ENCODE results near the gene CPED1. TPM values are rescaled to one million over a fixed set of nuclear protein-coding genes. Genes with fewer than 3 reads are reported as not detected.

Gene CPED1
- total RNA-seq, 1 donor from 2014 or later = 33.8 TPM

GRCh38 chr7:121341933-121342332, 353.4 kb downstream of the CPED1 start:
- no peaks in the 10 kb centered on the region for H3K9me3 ChIP-seq (replicated peaks)
- intact Hi-C loops (cut with micrococcal nuclease) = no loop called here

GRCh38 chr7:121342631-121343030, 354.1 kb downstream of the CPED1 start:
- H3K36me3 ChIP-seq = no peaks in the 10 kb centered on the region
- DNase-seq = no peak
- intact Hi-C loops (cut with micrococcal nuclease) = no loop called here
- no peaks in the 10 kb centered on the region for H3K9me3 ChIP-seq (replicated peaks)
- no peaks in the 10 kb centered on the region for H3K27me3 ChIP-seq (ENCODE audit: low read depth)
- no peak overlapping the region for H3K4me3 ChIP-seq
- no peak overlapping the region for H3K27ac ChIP-seq (replicated peaks)
- no peaks in the 10 kb centered on the region for H3K4me1 ChIP-seq
- TF ChIP-seq CTCF (IDR thresholded peaks at IDR 0.05; ENCODE audit: borderline replicate concordance) = no peak

More at GRCh38 chr7:121341933-121342332, 353.4 kb downstream of the CPED1 start:
- Histone ChIP-seq H3K4me1 (no peaks in the 10 kb centered on the region), H3K27me3 (ENCODE audit: low read depth) (no peaks in the 10 kb centered on the region), H3K36me3 (no peaks in the 10 kb centered on the region), H3K27ac (replicated peaks) (no peak overlapping the region), H3K4me3 (no peak overlapping the region)
- TF ChIP-seq CTCF (IDR thresholded peaks at IDR 0.05; ENCODE audit: borderline replicate concordance) = no peak
- DNase-seq = no peak

- TF ChIP-seq CTCF (IDR thresholded peaks at IDR 0.05; ENCODE audit: borderline replicate concordance) = no peak
- intact Hi-C loops (cut with micrococcal nuclease) = no loop called here
- no peak overlapping the region for H3K27ac ChIP-seq (replicated peaks)
Observed at GRCh38 chr7:121343302-121343701, 354.8 kb downstream of the CPED1 start.

GRCh38 chr7:121344093-121344492, 355.6 kb downstream of the CPED1 start:
- H3K4me1 ChIP-seq = no peaks in the 10 kb centered on the region
- no peaks in the 10 kb centered on the region for H3K36me3 ChIP-seq
- no peaks in the 10 kb centered on the region for H3K27me3 ChIP-seq (ENCODE audit: low read depth)
- no peak for TF ChIP-seq CTCF (IDR thresholded peaks at IDR 0.05; ENCODE audit: borderline replicate concordance)
- no peak overlapping the region for H3K27ac ChIP-seq (replicated peaks)
- no peaks in the 10 kb centered on the region for H3K9me3 ChIP-seq (replicated peaks)
- no peak for DNase-seq
- intact Hi-C loops (cut with micrococcal nuclease) = no loop called here
- no peak overlapping the region for H3K4me3 ChIP-seq

More at GRCh38 chr7:121343302-121343701, 354.8 kb downstream of the CPED1 start:
- no peaks in the 10 kb centered on the region for H3K4me1 ChIP-seq
- no peak overlapping the region for H3K4me3 ChIP-seq
- DNase-seq = no peak
- H3K27me3 ChIP-seq (ENCODE audit: low read depth) = no peaks in the 10 kb centered on the region
- no peaks in the 10 kb centered on the region for H3K36me3 ChIP-seq
- H3K9me3 ChIP-seq (replicated peaks) = no peaks in the 10 kb centered on the region

- no peak overlapping the region for H3K27ac ChIP-seq (replicated peaks)
- TF ChIP-seq CTCF (IDR thresholded peaks at IDR 0.05; ENCODE audit: borderline replicate concordance) = no peak
- H3K36me3 ChIP-seq = no peaks in the 10 kb centered on the region
- H3K27me3 ChIP-seq (ENCODE audit: low read depth) = no peaks in the 10 kb centered on the region
- H3K4me1 ChIP-seq = no peaks in the 10 kb centered on the region
- no peak overlapping the region for H3K4me3 ChIP-seq
- H3K9me3 ChIP-seq (replicated peaks) = no peaks in the 10 kb centered on the region
- intact Hi-C loops (cut with micrococcal nuclease) = no loop called here
- no peak for DNase-seq
Observed at GRCh38 chr7:121344497-121344896, 356.0 kb downstream of the CPED1 start.

Other genes starting within 250 kb of the CPED1 start
- gene TSPAN12, start 130.6 kb upstream of the CPED1 start, total RNA-seq = 68.7 TPM
- 13.4 TPM for gene ING3, start 37.9 kb upstream of the CPED1 start, total RNA-seq